Measurements from ENCODE around the gene PHF10. TPM values are rescaled to one million over a fixed set of nuclear protein-coding genes. Genes with fewer than 3 reads are reported as not detected.

PHF10 gene
- total RNA-seq, 2 donors from 2014 or later, result 27.8 to 33.0 TPM

DNA sequence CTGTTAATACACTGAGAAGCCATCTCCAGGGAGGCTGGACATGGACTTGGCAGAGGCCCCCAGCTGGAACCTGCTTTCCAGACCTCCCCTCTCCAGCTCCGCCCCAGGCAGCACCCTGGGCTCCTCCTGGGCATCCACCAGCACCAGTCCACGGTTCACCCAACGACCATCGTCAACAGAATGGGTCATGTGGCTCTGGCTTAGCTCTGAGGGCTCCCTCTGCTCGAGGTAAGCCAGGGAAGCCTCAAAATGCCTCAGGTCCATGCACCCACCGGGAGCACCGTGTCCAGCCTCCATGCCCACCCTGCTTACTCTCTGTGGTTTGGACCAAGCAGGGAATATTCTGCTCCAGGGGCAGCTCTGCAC, 62.9 kb downstream of the PHF10 start:
- intact Hi-C loops (cut with DNase I), result no loop called here
- H3K27me3 ChIP-seq, result no peaks in the 10 kb centered on the region
- TF ChIP-seq POLR2A (IDR thresholded peaks at IDR 0.05), result no peak
- TF ChIP-seq, protein P1, sequence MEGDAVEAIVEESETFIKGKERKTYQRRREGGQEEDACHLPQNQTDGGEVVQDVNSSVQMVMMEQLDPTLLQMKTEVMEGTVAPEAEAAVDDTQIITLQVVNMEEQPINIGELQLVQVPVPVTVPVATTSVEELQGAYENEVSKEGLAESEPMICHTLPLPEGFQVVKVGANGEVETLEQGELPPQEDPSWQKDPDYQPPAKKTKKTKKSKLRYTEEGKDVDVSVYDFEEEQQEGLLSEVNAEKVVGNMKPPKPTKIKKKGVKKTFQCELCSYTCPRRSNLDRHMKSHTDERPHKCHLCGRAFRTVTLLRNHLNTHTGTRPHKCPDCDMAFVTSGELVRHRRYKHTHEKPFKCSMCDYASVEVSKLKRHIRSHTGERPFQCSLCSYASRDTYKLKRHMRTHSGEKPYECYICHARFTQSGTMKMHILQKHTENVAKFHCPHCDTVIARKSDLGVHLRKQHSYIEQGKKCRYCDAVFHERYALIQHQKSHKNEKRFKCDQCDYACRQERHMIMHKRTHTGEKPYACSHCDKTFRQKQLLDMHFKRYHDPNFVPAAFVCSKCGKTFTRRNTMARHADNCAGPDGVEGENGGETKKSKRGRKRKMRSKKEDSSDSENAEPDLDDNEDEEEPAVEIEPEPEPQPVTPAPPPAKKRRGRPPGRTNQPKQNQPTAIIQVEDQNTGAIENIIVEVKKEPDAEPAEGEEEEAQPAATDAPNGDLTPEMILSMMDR (IDR thresholded peaks at IDR 0.05), result no peak
- H3K9me3 ChIP-seq, result no peaks in the 10 kb centered on the region
- no peak for ATAC-seq
- no peaks in the 10 kb centered on the region for H3K4me1 ChIP-seq
- H3K4me3 ChIP-seq, result no peak overlapping the region
- H3K36me3 ChIP-seq (replicated peaks in 1 of 2; ENCODE audit: insufficient read depth in 1 of 2, low read depth in 2 of 2), result peaks cover 0 to 3% of the 10 kb centered on the region in 2 donors
- no peak overlapping the region for H3K27ac ChIP-seq
- DNase-seq, result no peak
- WGBS, 2 donors, result 60 to 92% methylated on average over 2 to 7 of the region's 7 CpGs

DNA sequence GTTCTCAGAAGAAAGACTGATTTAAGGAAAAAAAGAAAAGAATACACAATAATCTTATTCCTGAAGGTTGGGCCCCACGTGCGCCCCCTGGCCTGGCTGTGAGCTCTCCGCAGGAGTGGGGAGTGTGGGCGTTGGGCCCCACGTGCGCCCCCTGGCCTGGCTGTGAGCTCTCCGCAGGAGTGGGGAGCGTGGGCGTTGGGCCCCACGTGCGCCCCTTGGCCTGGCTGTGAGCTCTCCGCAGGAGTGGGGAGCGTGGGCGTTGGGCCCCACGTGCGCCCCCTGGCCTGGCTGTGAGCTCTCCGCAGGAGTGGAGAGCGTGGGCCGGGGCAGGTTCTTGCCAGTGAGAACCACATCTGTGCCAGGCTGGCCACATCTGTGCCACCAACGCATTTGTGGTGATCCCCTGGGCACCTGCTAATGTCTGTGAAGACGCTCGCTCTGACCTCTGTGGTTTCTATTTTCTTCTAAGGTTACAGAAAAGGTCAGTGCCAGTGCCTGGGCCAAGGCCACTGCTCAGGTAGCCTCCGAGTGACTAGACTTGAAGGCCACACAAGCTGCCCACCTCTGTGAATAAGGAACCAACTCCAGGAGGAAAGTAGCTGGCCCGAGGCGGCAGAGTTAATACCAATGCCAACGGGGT, 63.4 kb downstream of the PHF10 start:
- no peak for DNase-seq
- intact Hi-C loops (cut with DNase I), result no loop called here

GRCh38 chr6:169659820-169660610, 64.3 kb downstream of the PHF10 start:
- no peak overlapping the region for H3K4me3 ChIP-seq
- peaks cover 0 to 3% of the 10 kb centered on the region in 2 donors for H3K36me3 ChIP-seq (replicated peaks in 1 of 2; ENCODE audit: insufficient read depth in 1 of 2, low read depth in 2 of 2)
- intact Hi-C loops (cut with DNase I), result no loop called here
- H3K9me3 ChIP-seq, result no peaks in the 10 kb centered on the region
- H3K27ac ChIP-seq, result no peak overlapping the region
- no peak for DNase-seq
- no peak for TF ChIP-seq POLR2A (IDR thresholded peaks at IDR 0.05)
- TF ChIP-seq, protein P1 (IDR thresholded peaks at IDR 0.05), result no peak
- WGBS, 2 donors, result 91 to 93% methylated on average over 17 to 25 of the region's 26 CpGs
- H3K4me1 ChIP-seq, result no peaks in the 10 kb centered on the region
- H3K27me3 ChIP-seq, result no peaks in the 10 kb centered on the region
- ATAC-seq, result no peak

More for the DNA sequence above, 63.4 kb downstream of the PHF10 start:
- WGBS, 2 donors, result 93 to 94% methylated on average over 12 to 26 of the region's 26 CpGs
- H3K9me3 ChIP-seq, result no peaks in the 10 kb centered on the region
- no peak for TF ChIP-seq POLR2A (IDR thresholded peaks at IDR 0.05)
- TF ChIP-seq, protein P1 (IDR thresholded peaks at IDR 0.05), result no peak
- no peak overlapping the region for H3K4me3 ChIP-seq
- no peak for ATAC-seq
- H3K27me3 ChIP-seq, result no peaks in the 10 kb centered on the region
- H3K4me1 ChIP-seq, result no peaks in the 10 kb centered on the region
- H3K27ac ChIP-seq, result no peak overlapping the region
- H3K36me3 ChIP-seq (replicated peaks in 1 of 2; ENCODE audit: insufficient read depth in 1 of 2, low read depth in 2 of 2), result peaks cover 0 to 3% of the 10 kb centered on the region in 2 donors

GRCh38 chr6:169657284-169657610, 67.1 kb downstream of the PHF10 start:
- DNase-seq (no peak), ATAC-seq (no peak)
- Histone ChIP-seq H3K27ac (no peak overlapping the region), H3K36me3 (replicated peaks in 1 of 2; ENCODE audit: insufficient read depth in 1 of 2, low read depth in 2 of 2) (peaks cover 0 to 3% of the 10 kb centered on the region in 2 donors), H3K27me3 (no peaks in the 10 kb centered on the region), H3K9me3 (no peaks in the 10 kb centered on the region), H3K4me3 (no peak overlapping the region), H3K4me1 (no peaks in the 10 kb centered on the region)
- intact Hi-C loops (cut with DNase I), result no loop called here
- WGBS, 2 donors, result 79 to 99% methylated on average over 10 to 12 of the region's 13 CpGs
- TF ChIP-seq, protein P1 (IDR thresholded peaks at IDR 0.05), result no peak
- TF ChIP-seq POLR2A (IDR thresholded peaks at IDR 0.05), result no peak
